Right ventricle myocardium inferior (tissue), 1 donor: ENCODE measurements around the gene PAPOLG. TPM values are rescaled to one million over a fixed set of nuclear protein-coding genes. Genes with fewer than 3 reads are reported as not detected.

Source experiments
- ATAC-seq: fragments of 200-7000 bp; cut with Tn5 transposase; one replicate; pipeline ENCODE4 v1.9.1; 2020; ENCODE audit warnings: mild to moderate bottlenecking, moderate library complexity
- DNase-seq: peaks from one replicate; pipeline ENCODE4 v3.0.0; 2021; ENCODE audit errors: missing footprints
- intact Hi-C: fragments of 100-400 bp; cut with DNase I; formaldehyde crosslinking; loops from one replicate; pipeline ENCODE4 v1.11.0; 2022
- total RNA-seq: library from RNA; stranded (reverse); fragmentation: NEBNext Ultra II Directional; extraction: Animal tissue kit (Norgen Biotek cat#: 25700); gene quantifications from one replicate; pipeline ENCODE4 v1.2.1, GENCODE V29; 2021
- donor health status: DM: no; HTN: yes; CAD: no; lungs with severe emphysema.

PAPOLG gene
- total RNA-seq, 1 donor from 2014 or later, result 8.0 TPM

- no peak for ATAC-seq
- DNase-seq, result no peak
- intact Hi-C loops, result no loop called here
Measured at GRCh38 chr2:60840880-60841279, 84.8 kb downstream of the PAPOLG start.

GRCh38 chr2:60843006-60843405, 86.9 kb downstream of the PAPOLG start:
- DNase-seq, result no peak
- no peak for ATAC-seq
- intact Hi-C loops, result no loop called here

GRCh38 chr2:60844105-60844504, 88.0 kb downstream of the PAPOLG start:
- intact Hi-C loops, result no loop called here
- no peak for ATAC-seq
- DNase-seq, result no peak

DNA sequence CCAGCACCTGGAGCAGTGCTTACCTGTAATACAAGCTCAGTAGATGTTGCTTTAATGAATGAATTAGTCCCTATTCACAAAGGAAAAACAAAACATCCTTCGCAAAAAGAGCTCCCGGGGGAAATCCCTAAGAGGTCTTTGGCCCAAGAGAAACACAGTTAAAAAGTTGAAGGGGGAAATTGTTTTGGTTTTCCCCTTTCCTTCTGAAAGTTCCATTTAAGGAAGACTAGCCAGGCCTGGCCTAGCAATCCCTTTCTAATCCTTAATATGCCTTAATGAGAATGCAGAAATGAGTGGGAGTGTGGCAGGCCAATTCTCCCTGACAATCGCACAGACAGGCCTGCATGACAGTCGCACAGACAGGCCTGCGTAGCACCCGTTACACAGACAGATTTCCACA, 91.8 kb downstream of the PAPOLG start:
- no peak for DNase-seq
- intact Hi-C loops, result no loop called here
- no peak for ATAC-seq

Other genes with a start within 250 kb of the PAPOLG start
- gene BCL11A, start 202.6 kb upstream of the PAPOLG start, total RNA-seq, result 37.5 TPM
- 5.3 TPM for gene REL, start 125.3 kb downstream of the PAPOLG start, total RNA-seq